A549 treated with AZD9567 at 1 μM for 4 hours (cell line): Measurements from ENCODE around the gene BAD. TPM values are rescaled to one million over a fixed set of nuclear protein-coding genes. Genes with fewer than 3 reads are reported as not detected.

Experiments used
- total RNA-seq: library from RNA; stranded (reverse); fragments of 200-300 nt; extraction: Qiagen RNA extraction; gene quantifications from 5 replicates; pipeline ENCODE4 v1.2.3, GENCODE V29; 2022; ENCODE audit not compliant: insufficient read depth

Gene BAD
- 70.3 to 90.3 TPM (median 89.3 TPM) in 5 replicates for total RNA-seq

DNA sequence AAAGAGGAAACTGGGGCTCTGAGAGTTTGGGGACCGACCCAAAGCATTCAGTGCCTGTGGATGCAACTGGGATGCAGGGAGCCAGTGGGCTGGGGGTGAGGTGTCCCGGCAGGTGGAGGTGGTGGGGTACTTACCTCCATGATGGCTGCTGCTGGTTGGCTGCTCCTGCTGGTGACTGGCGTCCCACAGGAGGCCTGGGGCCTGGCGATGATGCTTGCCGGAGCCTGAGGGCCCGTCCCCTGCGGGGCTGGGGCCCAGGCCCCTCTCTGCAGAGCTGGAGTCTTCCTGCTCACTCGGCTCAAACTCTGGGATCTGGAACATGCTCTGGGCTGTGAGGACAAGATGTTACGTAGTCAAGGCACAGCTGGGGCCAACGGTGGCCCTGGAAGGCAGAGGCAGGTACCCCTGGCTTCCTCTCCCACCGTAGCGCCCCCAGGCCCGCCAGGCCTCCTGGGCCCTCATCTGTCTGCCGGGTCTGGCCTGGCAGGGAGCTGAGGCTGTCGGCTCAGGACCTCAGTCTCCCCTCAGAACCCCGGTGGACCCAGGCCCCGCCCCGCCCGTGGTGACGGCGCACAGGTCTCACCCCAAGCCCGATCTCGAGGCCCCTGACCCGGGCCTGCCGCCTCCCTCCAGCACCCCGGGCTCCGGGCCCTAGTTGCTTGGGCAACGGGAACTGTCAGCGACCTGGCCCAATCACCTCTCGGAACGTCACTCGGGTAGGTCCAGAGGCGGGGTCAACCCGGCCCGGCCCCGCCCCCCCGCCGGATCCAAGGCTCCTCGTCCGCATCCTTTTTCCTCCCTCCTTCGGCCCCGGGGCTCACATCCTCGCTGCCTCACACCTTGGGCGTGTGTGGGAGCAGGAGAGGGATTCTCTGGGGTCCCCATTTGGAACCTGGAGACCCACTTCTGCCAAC lies at the start of gene BAD:
BAD (minus strand) TSS at position 618 of the 914 bp plus-strand sequence; CDS start at position 321, 297 bp downstream.

DNA sequence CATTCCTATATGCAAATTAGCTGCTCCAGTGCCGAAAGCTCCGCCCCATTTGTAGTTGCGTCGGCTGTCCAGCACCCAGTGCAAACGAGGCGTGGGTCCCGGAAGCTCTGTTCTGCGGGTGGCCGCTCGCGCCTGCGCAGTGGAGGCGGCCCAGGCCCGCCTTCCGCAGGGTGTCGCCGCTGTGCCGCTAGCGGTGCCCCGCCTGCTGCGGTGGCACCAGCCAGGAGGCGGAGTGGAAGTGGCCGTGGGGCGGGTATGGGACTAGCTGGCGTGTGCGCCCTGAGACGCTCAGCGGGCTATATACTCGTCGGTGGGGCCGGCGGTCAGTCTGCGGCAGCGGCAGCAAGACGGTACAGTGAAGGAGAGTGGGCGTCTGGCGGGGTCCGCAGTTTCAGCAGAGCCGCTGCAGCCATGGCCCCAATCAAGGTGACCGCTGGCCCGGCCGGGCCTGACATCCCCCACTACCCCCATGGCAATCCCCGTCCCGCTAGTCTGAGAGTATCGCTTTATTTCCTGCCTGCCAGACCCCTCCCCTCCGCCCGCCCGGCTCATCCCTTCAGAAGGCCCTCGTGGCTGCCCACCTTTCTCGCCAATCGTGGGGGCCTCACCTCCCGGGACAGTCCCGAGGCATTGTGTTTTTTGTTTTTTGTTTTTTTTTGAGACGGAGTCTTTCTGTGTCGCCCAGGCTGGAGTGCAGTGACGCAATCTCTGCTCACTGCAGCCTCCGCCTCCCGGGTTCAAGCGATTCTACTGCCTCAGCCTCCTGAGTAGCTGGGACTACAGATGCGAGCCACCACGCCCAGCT lies 33.7 kb upstream of the BAD start, which contains the start of gene PRDX5:
PRDX5 (plus strand) TSS at position 161 of the 805 bp plus-strand sequence; CDS start at position 256, 95 bp downstream.

DNA sequence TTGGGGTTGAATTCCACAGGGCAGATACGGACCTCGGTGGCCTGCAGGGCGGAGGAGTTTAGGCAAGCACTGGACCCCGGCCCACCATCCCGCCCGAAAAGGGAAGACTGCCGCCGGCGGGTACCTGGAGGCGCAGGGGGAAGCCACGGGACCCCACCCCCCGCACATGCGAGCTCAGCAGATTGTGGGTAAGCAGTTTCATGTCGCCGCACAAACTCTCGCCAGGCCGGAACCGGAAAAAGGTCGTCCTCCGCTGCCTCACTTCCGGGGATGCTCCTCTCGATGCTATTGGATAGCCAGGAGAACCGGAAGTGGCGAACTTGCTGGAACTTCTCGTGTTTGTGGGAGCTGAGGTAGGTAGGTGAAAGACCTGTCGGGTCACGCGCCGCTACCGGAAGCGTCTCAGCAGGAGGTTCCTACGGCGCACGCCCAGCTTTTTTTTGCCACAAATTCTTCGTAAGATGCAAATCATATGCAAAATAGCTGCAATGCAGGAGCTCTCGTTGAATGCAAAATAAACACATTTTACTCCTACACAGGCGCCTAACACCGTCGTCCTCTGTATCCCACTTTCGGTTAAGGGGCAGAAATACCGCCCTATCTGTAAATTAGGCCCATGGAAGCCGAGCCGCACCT lies 33.0 kb upstream of the BAD start, which contains the start of gene TRMT112:
TRMT112 (minus strand) TSS at position 235 of the 636 bp plus-strand sequence; CDS start at position 202, 33 bp downstream.

DNA sequence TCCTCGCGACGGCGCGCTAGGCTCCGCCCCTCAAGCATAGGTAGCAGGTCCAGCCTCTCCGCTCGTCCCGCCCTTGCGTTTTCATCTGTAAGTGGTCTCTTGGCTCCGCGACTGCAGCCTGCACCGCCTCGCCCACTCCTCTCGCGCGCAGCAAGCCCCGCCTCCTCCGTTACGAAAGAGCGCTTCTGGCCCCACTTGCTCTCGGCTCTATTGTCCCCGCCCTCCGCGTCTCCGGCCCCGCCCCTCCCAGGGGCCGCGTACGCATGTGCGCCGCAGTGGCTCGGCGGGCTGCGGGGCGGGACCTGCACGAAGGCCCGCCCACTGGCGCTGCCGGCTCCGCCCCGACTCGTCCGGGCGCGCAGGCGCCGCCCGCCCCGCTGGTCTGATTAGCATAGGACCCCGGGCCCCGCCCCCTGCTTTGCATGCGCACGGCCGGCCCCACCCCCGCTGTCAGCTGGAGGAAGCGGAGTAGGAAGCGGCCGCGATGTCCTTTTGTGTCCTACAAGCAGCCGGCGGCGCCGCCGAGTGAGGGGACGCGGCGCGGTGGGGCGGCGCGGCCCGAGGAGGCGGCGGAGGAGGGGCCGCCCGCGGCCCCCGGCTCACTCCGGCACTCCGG lies 20.7 kb upstream of the BAD start, which contains the start of gene ESRRA:
ESRRA (plus strand) TSS at position 450 of the 616 bp plus-strand sequence. CDS start 1,656 bp downstream, outside the sequence.

DNA sequence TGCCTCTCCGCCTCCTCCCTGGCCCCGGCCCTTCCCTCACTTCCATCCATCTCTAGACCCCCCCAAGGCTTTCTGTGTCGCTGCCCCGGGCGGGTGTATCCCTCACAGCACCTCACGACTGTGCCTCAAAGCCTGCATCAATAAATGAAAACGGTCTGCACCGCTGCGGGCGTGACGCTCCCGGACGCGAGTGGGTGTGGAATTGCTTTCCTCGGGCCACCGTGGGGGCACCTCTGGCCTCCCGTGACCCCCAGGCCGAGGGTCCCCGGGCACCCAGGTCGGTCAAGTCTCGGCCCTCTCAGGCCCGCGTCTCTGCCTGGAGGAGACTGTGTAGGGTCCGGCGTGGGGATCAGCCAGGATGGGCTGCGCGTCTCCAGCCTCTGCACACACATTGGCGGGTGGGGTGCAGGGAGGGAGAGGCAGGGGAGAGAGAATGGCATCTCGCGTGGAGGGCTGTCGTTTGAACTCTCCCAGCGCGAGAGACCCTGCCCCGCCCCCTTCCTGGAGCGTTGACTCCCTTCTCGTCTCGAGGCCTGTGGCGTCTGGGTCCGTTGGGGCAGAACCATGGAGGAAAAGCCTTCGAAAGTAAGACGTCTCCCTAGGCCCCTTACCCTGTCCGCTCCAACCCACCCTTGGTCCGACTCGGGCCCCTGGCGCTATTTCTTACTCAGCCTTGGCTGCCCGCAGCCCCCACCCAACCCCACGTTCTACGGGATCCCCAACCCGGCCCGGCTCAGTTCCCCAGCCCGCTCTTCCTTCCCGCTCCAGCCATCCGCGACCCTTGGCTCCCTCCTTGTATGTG lies 15.6 kb upstream of the BAD start, which contains the start of gene CATSPERZ:
CATSPERZ (plus strand) TSS at position 512 of the 802 bp plus-strand sequence; CDS start at position 565, 53 bp downstream.

DNA sequence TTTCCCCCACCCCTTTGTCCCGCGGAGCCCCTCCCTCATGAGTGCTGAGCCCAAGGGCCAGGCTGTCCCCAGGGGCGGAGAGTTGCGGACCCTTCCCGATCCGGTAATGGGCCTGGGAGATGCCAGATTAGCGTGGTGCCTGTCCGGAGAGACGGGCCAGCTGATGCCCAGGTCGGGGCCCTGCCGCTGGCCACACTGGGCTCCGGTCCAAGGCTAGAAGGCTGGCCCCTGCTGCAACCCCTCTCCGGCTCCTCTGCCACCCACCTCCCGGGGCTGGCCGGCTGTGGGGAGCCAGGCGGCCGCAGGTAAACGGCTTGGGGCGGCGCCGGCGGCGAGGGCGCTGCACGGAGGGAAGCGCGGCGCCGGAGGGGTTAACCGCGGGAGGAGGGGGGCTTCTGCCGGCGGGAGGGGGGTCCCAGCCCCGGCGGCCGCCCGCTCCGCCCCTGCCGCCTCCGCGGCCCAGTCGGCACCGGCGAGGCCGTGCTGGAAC lies 6.8 kb upstream of the BAD start, which contains the start of gene KCNK4:
KCNK4 (plus strand) TSS at position 41 of the 490 bp plus-strand sequence. CDS start 1,717 bp downstream, outside the sequence.

DNA sequence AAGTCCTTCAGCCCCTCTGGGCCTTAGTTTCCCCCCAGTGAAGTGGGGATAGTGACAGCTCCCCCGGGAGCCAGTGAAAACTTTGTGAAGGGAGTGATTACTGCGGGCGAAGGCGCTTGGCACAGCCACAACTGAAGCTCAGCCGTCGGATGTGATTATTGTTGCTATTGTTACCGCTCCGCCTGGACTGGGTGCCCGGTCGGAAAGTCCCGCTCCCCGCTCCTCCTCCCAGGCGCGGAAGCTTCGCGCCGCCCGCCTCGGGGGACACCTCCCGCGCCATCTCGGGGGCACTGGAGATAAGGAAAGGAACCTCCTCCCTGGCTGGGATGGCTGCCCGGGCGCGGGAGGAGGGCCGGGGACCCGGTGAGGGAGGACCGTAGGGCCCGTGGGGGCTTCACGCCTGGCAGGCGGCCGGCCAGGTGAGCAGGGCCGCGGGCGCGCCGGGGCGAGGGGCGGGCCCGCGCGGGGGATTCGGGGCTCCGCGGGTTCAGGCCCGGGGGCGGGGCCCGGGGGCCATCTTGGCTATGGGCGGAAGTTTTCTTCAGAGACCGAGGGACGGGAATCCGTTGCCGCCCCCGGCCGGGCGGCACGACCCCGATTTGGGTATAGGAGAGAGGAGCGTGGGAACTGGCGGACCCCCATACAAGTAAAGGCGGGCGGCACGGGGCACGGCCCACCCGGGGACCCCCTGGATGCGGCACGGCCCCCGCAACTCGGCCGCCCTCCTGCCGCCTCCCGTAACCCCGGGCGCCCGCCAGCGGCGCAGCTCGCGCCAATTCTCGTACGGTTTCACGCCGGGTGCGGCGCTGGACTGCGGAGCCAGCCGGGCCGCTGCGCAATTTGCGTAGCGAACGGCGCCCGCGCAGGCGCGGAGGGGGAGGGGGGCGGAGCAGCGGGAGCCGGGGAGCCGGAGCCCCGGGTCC lies 758 bp upstream of the BAD start, which contains the start of gene GPR137:
GPR137 (plus strand) TSS at position 887 of the 923 bp plus-strand sequence. CDS start 677 bp downstream, outside the sequence.

DNA sequence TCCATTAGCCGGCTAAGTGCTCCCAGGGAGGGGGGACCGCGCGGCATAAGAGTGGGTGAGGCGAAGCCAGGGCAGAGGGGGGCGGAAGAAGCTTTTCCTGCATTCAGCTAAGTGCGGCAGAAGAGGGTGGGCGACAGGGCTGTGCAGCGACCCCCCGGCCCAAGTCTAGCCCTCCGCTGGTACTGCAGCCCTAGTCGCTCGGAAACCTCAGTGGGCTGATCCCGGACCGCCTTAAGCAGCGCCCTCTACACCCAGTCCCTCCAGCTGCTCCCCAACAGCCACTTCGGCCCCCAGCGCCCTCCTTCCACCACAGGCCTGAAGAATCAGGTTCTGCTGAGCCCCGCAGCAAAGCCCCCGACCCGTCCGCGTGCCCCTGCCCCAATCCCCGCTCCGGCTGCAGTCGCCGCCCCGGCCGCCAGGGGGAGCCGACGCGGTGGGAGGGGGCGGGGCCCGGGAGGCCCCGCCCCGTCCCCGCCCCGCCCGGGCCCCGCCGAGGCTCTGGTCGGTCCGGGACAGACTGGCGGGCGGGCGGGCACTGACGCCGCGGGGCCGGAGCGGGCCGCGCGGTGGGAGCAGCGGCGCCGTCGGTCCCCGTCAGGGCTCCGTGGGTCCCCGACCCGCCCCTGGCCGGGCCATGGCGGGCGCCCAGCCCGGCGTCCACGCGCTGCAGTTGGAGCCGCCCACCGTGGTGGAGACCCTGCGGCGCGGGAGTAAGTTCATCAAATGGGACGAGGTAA lies 33.3 kb downstream of the BAD start, which contains the start of gene PLCB3:
PLCB3 (plus strand) TSS at position 515 of the 737 bp plus-strand sequence; CDS start at position 635, 120 bp downstream.

DNA sequence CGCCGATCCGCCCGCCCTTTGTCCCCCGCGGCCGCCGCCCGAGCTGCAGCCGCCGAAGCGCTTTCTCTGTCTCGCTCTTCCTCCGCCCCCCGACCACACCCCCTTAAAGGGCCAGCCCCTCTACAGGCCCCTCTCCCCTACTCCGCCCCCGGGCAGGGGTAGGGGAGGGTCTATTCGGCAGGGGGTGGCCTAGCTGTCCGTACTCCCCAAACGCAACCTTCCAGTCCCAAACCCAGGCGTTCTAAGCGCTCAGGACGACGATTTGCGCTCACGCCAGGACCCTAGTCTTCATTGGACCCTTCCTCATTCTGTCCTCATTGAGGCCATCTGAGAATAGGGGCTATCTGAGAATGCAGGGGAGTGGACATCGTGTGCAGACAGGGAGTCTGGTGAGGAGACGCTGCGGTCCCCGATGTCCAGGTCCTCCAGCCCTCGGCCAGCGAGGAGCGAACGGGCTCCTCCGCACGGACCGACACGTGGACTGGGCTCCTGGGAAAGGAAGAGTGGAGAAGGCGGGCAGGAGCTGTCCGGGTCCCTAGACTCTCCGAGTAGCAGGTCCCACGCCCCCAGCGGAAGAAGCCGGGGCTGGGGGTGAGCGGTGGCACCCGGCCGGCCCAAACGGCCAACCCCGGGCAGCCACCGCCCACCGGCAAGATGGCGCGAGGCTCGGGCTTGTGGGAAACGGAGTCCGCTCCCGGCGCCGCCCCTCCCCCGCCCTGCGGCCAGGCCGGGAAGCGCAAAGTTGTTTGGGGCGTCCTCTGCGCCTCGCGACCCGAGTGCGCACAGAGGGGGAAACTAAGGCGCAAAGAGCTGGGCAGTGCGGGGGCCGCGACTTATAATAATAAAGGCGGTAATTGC lies 37.4 kb downstream of the BAD start, which contains the start of gene PPP1R14B:
PPP1R14B (minus strand) TSS at position 73 of the 858 bp plus-strand sequence. CDS start 270 bp downstream, outside the sequence.

DNA sequence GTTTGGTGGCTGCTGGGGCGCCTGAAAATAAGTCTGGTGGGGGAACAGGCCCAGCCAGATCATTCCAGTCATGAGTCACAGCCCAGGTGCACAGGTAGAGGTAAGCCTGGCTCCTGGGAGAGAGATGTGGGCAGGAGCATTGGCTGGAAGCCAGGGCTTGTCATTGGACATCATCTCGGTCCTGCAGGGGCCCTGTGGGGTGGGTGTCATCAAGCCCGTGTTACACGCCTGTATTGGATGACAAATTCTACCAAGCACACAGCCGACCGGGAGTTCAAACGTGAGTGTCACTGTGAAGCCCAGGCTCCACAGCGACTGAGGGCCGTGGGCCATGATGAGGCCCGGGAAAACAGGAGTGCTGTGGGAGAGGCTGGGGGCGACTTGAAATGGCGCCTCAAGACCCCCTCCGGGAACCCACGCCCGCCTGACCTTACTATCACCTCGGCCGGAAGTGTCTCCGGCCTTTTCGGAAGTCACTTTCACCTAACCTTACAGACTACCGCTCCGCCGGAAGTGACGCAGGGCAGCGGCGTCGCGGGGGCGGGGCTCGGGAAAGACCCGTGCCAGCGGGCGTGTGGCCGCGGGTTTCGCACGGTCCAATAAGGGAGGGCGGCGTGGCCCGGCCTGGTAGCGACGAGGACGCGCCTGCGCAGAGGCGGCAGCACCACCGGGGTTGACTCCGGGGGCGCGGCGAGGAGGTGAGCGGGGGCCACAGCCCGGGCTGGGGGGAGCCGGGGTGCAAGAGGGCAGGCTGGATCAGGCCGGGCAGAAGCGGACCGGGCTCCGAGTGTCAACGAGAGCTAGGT lies 43.8 kb downstream of the BAD start, which contains the start of gene FKBP2:
FKBP2 (plus strand) TSS at position 661 of the 806 bp plus-strand sequence. CDS start 1,293 bp downstream, outside the sequence.

DNA sequence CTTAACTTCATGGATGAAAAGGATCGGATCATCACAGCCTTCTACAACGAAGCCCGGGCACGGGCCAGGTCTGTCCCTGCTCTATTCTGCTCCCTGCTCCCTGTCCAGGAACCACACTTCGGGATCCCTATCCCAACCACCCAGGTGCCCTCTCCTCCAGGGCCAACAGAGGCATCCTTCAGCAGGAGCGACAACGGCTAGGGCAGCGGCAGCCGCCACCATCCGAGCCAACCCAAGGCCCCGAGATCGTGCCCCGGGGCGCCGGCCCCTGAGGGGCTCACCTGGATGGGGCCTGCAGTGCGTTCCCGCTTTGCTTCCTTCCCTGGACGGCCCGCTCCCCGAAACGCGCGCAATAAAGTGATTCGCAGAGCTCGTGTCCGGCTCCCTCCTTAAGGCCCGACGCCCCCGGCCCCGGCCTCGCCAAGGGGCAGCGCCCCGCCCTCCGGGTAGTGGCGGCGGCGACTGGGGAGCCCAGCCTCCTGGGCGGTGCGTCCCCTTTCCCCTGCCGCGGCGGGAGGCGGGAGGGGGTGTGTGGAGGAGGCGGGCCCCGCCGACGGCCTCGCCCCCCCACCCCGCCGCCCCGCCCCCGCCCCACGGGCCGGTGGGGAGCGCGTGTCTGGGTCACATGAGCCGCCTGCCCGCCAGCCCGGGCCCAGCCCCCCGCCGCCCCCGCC lies 50.4 kb downstream of the BAD start, which contains the start of gene VEGFB:
VEGFB (plus strand) TSS at position 672 of the 674 bp plus-strand sequence. CDS start 250 bp downstream, outside the sequence.

DNA sequence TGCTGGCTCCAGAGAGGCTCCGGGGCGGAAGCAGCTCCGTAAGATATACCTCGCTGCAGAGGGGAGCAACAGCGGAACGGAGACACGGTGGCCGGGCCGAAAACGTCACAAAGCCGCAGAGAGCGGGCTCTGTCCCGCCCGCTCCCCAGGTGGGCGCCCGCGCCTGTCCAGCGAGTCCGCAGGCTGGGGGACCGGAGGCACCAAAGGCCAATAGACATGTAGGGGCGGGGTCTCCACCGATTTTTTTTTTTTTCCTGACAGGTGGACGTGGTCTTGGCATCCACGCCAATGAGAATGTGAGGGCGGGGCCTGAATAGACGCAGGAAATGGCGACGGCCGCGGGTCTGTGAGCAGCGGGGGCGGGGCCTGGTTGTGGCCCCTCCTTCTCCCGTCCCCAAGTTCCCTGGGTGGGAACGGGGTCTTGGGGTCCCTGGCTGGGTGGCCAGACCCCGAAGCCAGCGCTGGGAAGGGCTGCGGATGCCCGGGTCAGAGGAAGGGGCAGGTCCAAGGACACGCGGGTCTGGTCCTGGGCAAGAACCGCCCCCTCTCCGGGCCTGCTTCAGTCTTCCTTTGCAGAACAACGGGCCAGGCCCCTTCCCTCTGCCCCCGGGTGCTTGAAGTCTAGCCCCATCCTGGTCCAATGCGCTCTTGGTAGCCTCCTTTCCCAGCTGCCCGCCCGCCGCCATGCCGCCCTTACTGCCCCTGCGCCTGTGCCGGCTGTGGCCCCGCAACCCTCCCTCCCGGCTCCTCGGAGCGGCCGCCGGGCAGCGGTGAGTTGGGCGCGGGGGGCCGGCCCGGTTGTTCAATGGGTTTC lies 54.1 kb downstream of the BAD start, which contains the start of gene DNAJC4:
DNAJC4 (plus strand) TSS at position 378 of the 814 bp plus-strand sequence; CDS start at position 685, 307 bp downstream.

DNA sequence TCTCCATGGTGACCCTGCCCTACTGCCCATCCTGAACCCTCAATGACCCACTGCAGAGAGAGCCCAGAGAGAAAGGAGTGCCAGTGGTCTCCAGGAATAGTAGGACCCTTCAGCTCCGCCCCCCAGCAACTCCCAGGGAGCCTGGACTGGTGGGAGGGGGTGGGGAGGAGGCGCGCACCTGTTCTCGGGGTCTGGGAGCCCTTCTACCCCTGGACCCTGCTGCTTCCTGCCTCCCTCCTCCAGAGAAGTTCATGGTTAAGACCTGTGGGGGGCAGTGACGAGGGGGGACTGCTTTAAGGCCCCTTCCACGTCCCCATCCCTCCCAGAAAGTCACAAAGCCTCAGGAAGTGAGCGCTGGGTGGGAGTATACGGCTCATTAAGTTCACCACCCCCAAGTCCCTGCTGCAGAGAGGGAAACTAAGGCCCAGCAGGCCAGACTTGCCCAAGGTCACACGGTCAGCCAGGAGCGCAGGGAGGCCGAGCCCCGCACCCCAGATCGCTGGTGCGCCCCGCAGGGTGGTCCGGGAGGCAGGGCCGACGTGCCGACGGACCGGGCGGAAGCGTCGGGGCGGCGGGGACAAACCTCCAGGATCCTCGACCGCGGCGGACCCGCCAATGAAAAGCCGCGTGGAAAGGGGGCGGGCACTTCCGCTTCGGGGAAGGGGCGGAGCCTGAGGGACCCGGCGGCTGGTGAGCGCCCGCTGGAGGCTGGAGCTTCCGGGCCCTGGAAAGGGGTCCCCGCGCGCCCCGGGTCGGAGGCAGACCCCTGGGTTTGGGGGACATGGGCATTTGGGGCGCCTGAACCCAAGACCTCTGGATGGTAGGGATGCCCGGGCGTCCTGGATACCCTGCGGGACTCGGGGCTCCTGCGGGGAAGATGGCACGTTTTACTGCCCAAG lies 58.6 kb downstream of the BAD start, which contains the start of the genes NUDT22 and TRPT1:
NUDT22 (plus strand) TSS at position 667 of the 899 bp plus-strand sequence. CDS start 379 bp downstream, outside the sequence.
TRPT1 (minus strand) TSS at position 579 of the 899 bp plus-strand sequence; CDS start at position 253, 326 bp downstream.

